GM10847 (cell line): ENCODE measurements around the gene SMAD2.

ENCODE experiments used
- POLR2A ChIP-seq: IDR thresholded peaks from 2 replicates; pipeline ENCODE4 v1.6.1; 2011; ENCODE audit not compliant: insufficient read length; ENCODE audit errors: extremely low read depth

SMAD2 gene

GRCh38 chr18:47800756-47801155 lies 129.7 kb downstream of the SMAD2 start:
- TF ChIP-seq POLR2A = no peak

- TF ChIP-seq POLR2A = no peak
Observed at GRCh38 chr18:47800248-47800647, 130.2 kb downstream of the SMAD2 start.

- no peak for TF ChIP-seq POLR2A
Observed at GRCh38 chr18:47799376-47799775, 131.1 kb downstream of the SMAD2 start.

GRCh38 chr18:47798366-47798765 lies 132.1 kb downstream of the SMAD2 start:
- TF ChIP-seq POLR2A = no peak

GRCh38 chr18:47797126-47797525 lies 133.3 kb downstream of the SMAD2 start:
- TF ChIP-seq POLR2A = no peak

- no peak for TF ChIP-seq POLR2A
Observed at GRCh38 chr18:47795434-47795814, 135.0 kb downstream of the SMAD2 start.

GRCh38 chr18:47794725-47795433 lies 135.6 kb downstream of the SMAD2 start:
- no peak for TF ChIP-seq POLR2A

GRCh38 chr18:47793609-47794008 lies 136.8 kb downstream of the SMAD2 start:
- no peak for TF ChIP-seq POLR2A

- TF ChIP-seq POLR2A = no peak
Observed at GRCh38 chr18:47791461-47791985, 138.9 kb downstream of the SMAD2 start.

- TF ChIP-seq POLR2A = no peak
Observed at GRCh38 chr18:47790036-47790435, 140.4 kb downstream of the SMAD2 start.

GRCh38 chr18:47788621-47789020 lies 141.8 kb downstream of the SMAD2 start:
- TF ChIP-seq POLR2A = no peak

GRCh38 chr18:47781561-47781960 lies 148.9 kb downstream of the SMAD2 start:
- TF ChIP-seq POLR2A = no peak

GRCh38 chr18:47780011-47780725 lies 150.3 kb downstream of the SMAD2 start:
- TF ChIP-seq POLR2A = no peak

GRCh38 chr18:47779381-47779780 lies 151.1 kb downstream of the SMAD2 start:
- TF ChIP-seq POLR2A = no peak

- no peak for TF ChIP-seq POLR2A
Observed at GRCh38 chr18:47777626-47778025, 152.8 kb downstream of the SMAD2 start.

- no peak for TF ChIP-seq POLR2A
Observed at GRCh38 chr18:47775961-47776360, 154.5 kb downstream of the SMAD2 start.
